ENCODE results near the gene EDC4. TPM values are rescaled to one million over a fixed set of nuclear protein-coding genes. Genes with fewer than 3 reads are reported as not detected.
"Not testable (repeated sequence)": the region's sequence is repeated elsewhere in the genome, so short reads cannot be mapped to it uniquely, and the experiment has no call there.

Gene EDC4
- total and polyA plus RNA-seq, 5 experiments from 2014 or later = 22.7 to 136 (median 44.0) TPM

- H3K27ac Mint-ChIP-seq = peak overlapping the region in 5 of 10 donors; percentile 29 to 77 (median 61)
- peaks cover 18 to 44% (median 34%) of the 10 kb centered on the region in 4 donors for H3K4me1 Mint-ChIP-seq
- H3K27me3 Mint-ChIP-seq = no peaks in the 10 kb centered on the region
- POLR2A ChIA-PET = interaction anchor here (0.5 to 1.2 kb wide), 2 partner anchors 14 to 211 kb away, joined by 3 to 5 read pairs; no protein-coding TSS in a partner anchor
- peaks cover 0 to 15% (median 0%) of the 10 kb centered on the region in 3 donors for H3K36me3 Mint-ChIP-seq
- DNase-seq (no peak), ATAC-seq (no peak)
- no peak overlapping the region for H3K4me3 Mint-ChIP-seq
- H3K9me3 Mint-ChIP-seq = no peaks in the 10 kb centered on the region
These were observed 15.8 kb upstream of the EDC4 start for GRCh38 chr16:67856927-67857546.

- H3K27me3 Mint-ChIP-seq = no peaks in the 10 kb centered on the region
- H3K4me3 Mint-ChIP-seq = peak overlapping the region in 1 of 10 donors; percentile 23
- POLR2A ChIA-PET = interaction anchor here (0.5 to 1.2 kb wide), 2 partner anchors 15 to 210 kb away, joined by 3 to 5 read pairs; no protein-coding TSS in a partner anchor
- H3K4me1 Mint-ChIP-seq = peaks cover 18 to 44% (median 37%) of the 10 kb centered on the region in 4 donors
- ATAC-seq (peak; percentile 25 to 67), DNase-seq (no peak)
- peaks cover 0 to 15% (median 0%) of the 10 kb centered on the region in 3 donors for H3K36me3 Mint-ChIP-seq
- H3K27ac Mint-ChIP-seq = peak overlapping the region in 7 of 10 donors; percentile 8 to 69 (median 61)
- no peaks in the 10 kb centered on the region for H3K9me3 Mint-ChIP-seq
These were observed 15.2 kb upstream of the EDC4 start for GRCh38 chr16:67857547-67858233.

GRCh38 chr16:67858500-67858899, 14.4 kb upstream of the EDC4 start:
- Mint-ChIP-seq H3K9me3 (no peaks in the 10 kb centered on the region), H3K27ac (peak overlapping the region in 8 of 10 donors; percentile 1 to 92 (median 60)), H3K27me3 (no peaks in the 10 kb centered on the region), H3K4me3 (peak overlapping the region in 1 of 10 donors; percentile 48), H3K4me1 (peaks cover 18 to 44% (median 37%) of the 10 kb centered on the region in 4 donors), H3K36me3 (peaks cover 0 to 15% (median 0%) of the 10 kb centered on the region in 3 donors)
- no peak for DNase-seq
- POLR2A ChIA-PET = no interaction called here
- peak in 1 of 2 donors; percentile 14 for ATAC-seq

GRCh38 chr16:67860589-67861398, 12.1 kb upstream of the EDC4 start:
- POLR2A ChIA-PET = no interaction called here

GRCh38 chr16:67861877-67862276, 11.0 kb upstream of the EDC4 start:
- DNase-seq (no peak), ATAC-seq (no peak)
- Mint-ChIP-seq H3K36me3 (peaks cover 0 to 27% (median 0%) of the 10 kb centered on the region in 3 donors), H3K4me3 (peak overlapping the region in 1 of 10 donors; percentile 29), H3K27me3 (no peaks in the 10 kb centered on the region), H3K4me1 (peaks cover 14 to 35% (median 24%) of the 10 kb centered on the region in 4 donors), H3K27ac (peak overlapping the region in 3 of 10 donors; percentile 46 to 75 (median 56)), H3K9me3 (no peaks in the 10 kb centered on the region)
- POLR2A ChIA-PET = interaction anchor here (0.6 to 1.0 kb wide), 2 partner anchors 12 to 158 kb away, joined by 3 to 4 read pairs; no protein-coding TSS in a partner anchor

More at GRCh38 chr16:67860589-67861398, 12.1 kb upstream of the EDC4 start:
- Mint-ChIP-seq H3K36me3 (peaks cover 0 to 23% (median 0%) of the 10 kb centered on the region in 3 donors), H3K27ac (peak overlapping the region in 3 of 10 donors; percentile 21 to 69 (median 38)), H3K4me1 (peaks cover 14 to 38% (median 28%) of the 10 kb centered on the region in 4 donors), H3K9me3 (no peaks in the 10 kb centered on the region), H3K4me3 (no peak overlapping the region), H3K27me3 (no peaks in the 10 kb centered on the region)
- DNase-seq (no peak), ATAC-seq (no peak)

- DNase-seq (no peak), ATAC-seq (no peak)
- Mint-ChIP-seq H3K4me3 (no peak overlapping the region), H3K27ac (peak overlapping the region in 3 of 10 donors; percentile 17 to 56 (median 29)), H3K4me1 (peaks cover 10 to 25% (median 14%) of the 10 kb centered on the region in 4 donors), H3K36me3 (peaks cover 0 to 35% (median 0%) of the 10 kb centered on the region in 3 donors), H3K9me3 (no peaks in the 10 kb centered on the region), H3K27me3 (no peaks in the 10 kb centered on the region)
- POLR2A ChIA-PET = interaction anchor here (0.6 to 1.1 kb wide), 3 partner anchors 11 to 157 kb away, joined by 3 to 10 read pairs (median 4); no protein-coding TSS in a partner anchor
These were observed 9.9 kb upstream of the EDC4 start for GRCh38 chr16:67862623-67863583.

GRCh38 chr16:67864044-67864443, 8.8 kb upstream of the EDC4 start:
- peaks cover 2 to 16% (median 7%) of the 10 kb centered on the region in 4 donors for H3K4me1 Mint-ChIP-seq
- not testable (repeated sequence) for H3K27me3 Mint-ChIP-seq, ATAC-seq

GRCh38 chr16:67864594-67864993, 8.3 kb upstream of the EDC4 start:
- POLR2A ChIA-PET = interaction anchor here (1.1 kb wide), 1 partner anchor 48 kb away, joined by 10 read pairs; no protein-coding TSS in a partner anchor

More at GRCh38 chr16:67864044-67864443, 8.8 kb upstream of the EDC4 start:
- H3K4me3 Mint-ChIP-seq, DNase-seq, H3K9me3 Mint-ChIP-seq: not testable (repeated sequence)
- Mint-ChIP-seq H3K27ac (peak overlapping the region in 1 of 10 donors; percentile 77), H3K36me3 (peaks cover 0 to 41% (median 0%) of the 10 kb centered on the region in 3 donors)
- POLR2A ChIA-PET = interaction anchor here (1.1 kb wide), 1 partner anchor 48 kb away, joined by 10 read pairs; no protein-coding TSS in a partner anchor

GRCh38 chr16:67865318-67865717, 7.5 kb upstream of the EDC4 start:
- peak overlapping the region in 1 of 10 donors; percentile 81 for H3K27ac Mint-ChIP-seq
- H3K4me1 Mint-ChIP-seq = peaks cover 2 to 16% (median 7%) of the 10 kb centered on the region in 4 donors
- DNase-seq (peak in 1 of 10 donors; percentile 23), ATAC-seq (peak in 1 of 2 donors; percentile 72)
- H3K36me3 Mint-ChIP-seq = peaks cover 0 to 49% (median 0%) of the 10 kb centered on the region in 3 donors
- no peaks in the 10 kb centered on the region for H3K9me3 Mint-ChIP-seq
- H3K4me3 Mint-ChIP-seq = no peak overlapping the region
- no peaks in the 10 kb centered on the region for H3K27me3 Mint-ChIP-seq
- POLR2A ChIA-PET = interaction anchor here (0.6 to 0.7 kb wide), 2 partner anchors 113 to 119 kb away, joined by 3 read pairs; no protein-coding TSS in a partner anchor

More at GRCh38 chr16:67864594-67864993, 8.3 kb upstream of the EDC4 start:
- Mint-ChIP-seq H3K36me3 (peaks cover 0 to 44% (median 0%) of the 10 kb centered on the region in 3 donors), H3K4me1 (peaks cover 2 to 16% (median 7%) of the 10 kb centered on the region in 4 donors), H3K9me3 (no peaks in the 10 kb centered on the region), H3K4me3 (no peak overlapping the region), H3K27ac (peak overlapping the region in 2 of 10 donors; percentile 57 to 68), H3K27me3 (no peaks in the 10 kb centered on the region)
- no peak for ATAC-seq
- no peak for DNase-seq

GRCh38 chr16:67868290-67868689, 4.6 kb upstream of the EDC4 start:
- H3K27ac Mint-ChIP-seq = no peak overlapping the region
- H3K36me3 Mint-ChIP-seq = peaks cover 0 to 51% (median 6%) of the 10 kb centered on the region in 3 donors
- ATAC-seq = no peak
- H3K4me1 Mint-ChIP-seq = peaks cover 2 to 13% (median 6%) of the 10 kb centered on the region in 4 donors
- H3K9me3 Mint-ChIP-seq = no peaks in the 10 kb centered on the region
- POLR2A ChIA-PET = interaction anchor here (0.5 kb wide), 1 partner anchor 1989 kb away, joined by 4 read pairs; no protein-coding TSS in a partner anchor
- H3K27me3 Mint-ChIP-seq = no peaks in the 10 kb centered on the region
- no peak overlapping the region for H3K4me3 Mint-ChIP-seq
- DNase-seq = no peak

- no peak for DNase-seq
- peak overlapping the region in 1 of 10 donors; percentile 52 for H3K27ac Mint-ChIP-seq
- POLR2A ChIA-PET = interaction anchor here (0.6 to 1.4 kb wide), 2 partner anchors 26 to 47 kb away, joined by 3 read pairs; no protein-coding TSS in a partner anchor
- no peaks in the 10 kb centered on the region for H3K9me3 Mint-ChIP-seq
- ATAC-seq = no peak
- H3K4me3 Mint-ChIP-seq = no peak overlapping the region
- H3K36me3 Mint-ChIP-seq = peaks cover 0 to 51% (median 6%) of the 10 kb centered on the region in 3 donors
- H3K4me1 Mint-ChIP-seq = peaks cover 9 to 25% (median 18%) of the 10 kb centered on the region in 4 donors
- no peaks in the 10 kb centered on the region for H3K27me3 Mint-ChIP-seq
These were observed 3.2 kb upstream of the EDC4 start for GRCh38 chr16:67869653-67870052.
